Activated naive CD4-positive, alpha-beta T cell (primary cell): ENCODE measurements around the gene LIMCH1.
"Not testable (repeated sequence)": the region's sequence is repeated elsewhere in the genome, so short reads cannot be mapped to it uniquely, and the experiment has no call there.

Experiments
- DNase-seq, 4 experiments: peaks; one replicate each; lab custom pipeline; 2025; lab: John Stamatoyannopoulos, UW

The LIMCH1 gene

DNA sequence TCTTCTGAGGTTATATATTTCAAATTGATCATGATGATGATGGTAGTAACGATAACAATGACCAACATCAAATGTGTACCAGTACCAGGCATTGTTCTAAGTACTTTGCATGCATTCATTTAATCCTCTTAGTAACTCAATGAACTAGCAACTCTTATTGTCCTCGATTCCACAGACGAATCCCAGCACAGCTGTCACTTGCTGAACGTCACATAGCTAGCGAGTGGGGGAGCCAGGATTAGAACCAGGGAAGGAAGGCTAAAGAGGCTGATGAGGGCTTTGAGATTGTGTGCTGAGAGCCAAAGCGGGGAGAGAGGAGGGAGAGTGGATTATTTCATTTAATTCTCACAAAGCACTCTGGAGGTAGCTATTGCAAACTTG lies 106.9 kb downstream of the LIMCH1 start:
- DNase-seq, result no peak

- DNase-seq, result no peak
Observed at GRCh38 chr4:41645728-41646390, 107.9 kb downstream of the LIMCH1 start.

DNA sequence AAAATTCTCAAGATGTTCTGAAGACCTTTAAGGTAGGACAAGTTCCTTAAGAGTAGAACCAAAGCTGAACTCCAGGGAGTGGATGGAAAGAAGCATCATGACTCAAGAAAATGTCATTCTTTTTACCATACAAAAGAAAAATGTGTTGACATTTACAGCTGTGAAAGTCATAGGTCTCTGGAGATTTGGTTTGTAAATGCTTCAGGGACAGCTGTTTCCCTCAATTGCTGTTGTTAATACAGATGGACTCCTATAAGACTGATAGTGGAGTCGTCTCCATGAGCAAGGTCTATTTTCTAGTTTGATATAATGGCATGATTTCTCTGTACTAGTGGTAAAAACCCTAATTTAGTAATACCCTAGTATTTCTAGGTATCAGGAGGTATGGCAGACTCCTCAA lies 108.9 kb downstream of the LIMCH1 start:
- DNase-seq, result no peak

GRCh38 chr4:41647383-41647782 lies 109.4 kb downstream of the LIMCH1 start:
- no peak for DNase-seq

DNA sequence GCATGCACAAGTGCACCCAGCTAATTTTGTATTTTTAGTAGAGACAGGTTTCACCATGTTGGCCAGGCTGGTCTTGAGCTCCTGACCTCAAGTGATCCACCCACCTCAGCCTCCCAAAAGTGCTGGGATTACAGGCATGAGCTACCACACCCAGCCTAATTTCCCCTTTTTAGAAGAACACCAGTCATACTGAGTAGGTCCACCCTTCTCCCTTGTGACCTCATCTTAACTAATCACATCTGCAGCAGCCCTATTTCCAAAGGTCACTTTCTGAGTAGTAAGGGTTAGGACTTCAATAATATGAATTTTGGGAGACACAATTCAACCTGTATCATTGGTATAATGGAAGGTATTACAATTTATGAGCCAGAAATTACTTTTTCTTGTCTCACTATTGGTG lies 113.2 kb downstream of the LIMCH1 start:
- DNase-seq, result not testable (repeated sequence)

GRCh38 chr4:41652971-41653370 lies 115.0 kb downstream of the LIMCH1 start:
- no peak for DNase-seq

- DNase-seq, result no peak
Observed at GRCh38 chr4:41653523-41653922, 115.6 kb downstream of the LIMCH1 start.

- DNase-seq, result no peak
Observed at GRCh38 chr4:41655177-41655576, 117.2 kb downstream of the LIMCH1 start.

- DNase-seq, result no peak
Observed at GRCh38 chr4:41656106-41656505, 118.1 kb downstream of the LIMCH1 start.

DNA sequence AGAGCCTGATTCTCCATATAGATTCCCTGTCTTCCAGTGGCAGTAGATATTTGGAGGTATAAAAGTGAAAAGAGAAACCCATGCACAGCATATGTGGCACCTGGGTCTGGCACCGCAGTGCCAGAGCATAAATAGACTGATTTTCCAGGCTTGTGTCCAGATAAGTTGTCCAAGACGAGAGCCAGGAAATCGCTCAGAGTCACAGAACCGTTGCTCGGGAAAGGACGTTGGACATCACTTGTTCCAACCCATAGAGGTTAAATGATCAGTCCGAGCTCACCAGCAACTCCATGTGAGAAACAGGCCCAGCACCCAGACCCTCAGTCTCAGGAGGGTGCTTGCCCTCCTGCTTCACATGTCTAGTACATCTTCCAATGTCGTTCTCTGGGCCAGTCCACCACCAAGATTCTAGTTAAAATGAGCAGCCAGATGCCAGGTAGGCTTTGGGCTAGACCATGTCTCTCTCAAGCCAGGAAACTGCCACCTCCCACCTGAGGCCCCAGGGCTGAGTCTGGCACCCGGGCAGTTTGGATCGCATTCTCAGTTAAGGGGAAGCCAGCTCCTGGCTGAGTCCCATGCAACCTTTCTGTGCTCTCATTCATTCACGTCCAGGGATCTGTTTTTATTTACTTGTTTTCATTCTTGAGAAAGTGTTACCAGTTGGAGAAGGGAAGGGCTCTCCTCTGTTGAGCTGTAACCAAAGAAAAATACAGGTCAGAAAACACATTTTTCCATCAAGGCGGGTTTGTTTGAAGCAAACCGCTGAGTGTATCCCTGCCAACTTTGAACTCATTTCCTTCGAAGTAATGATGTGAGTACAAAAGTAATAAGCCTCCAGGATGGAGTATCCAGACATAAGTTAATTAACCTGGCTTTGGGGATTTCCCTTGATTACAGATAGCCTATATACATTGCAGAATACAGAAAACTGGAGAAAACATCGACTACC lies 118.9 kb downstream of the LIMCH1 start:
- DNase-seq, result no peak

GRCh38 chr4:41657561-41657960 lies 119.6 kb downstream of the LIMCH1 start:
- no peak for DNase-seq

GRCh38 chr4:41658163-41658562 lies 120.2 kb downstream of the LIMCH1 start:
- no peak for DNase-seq

DNA sequence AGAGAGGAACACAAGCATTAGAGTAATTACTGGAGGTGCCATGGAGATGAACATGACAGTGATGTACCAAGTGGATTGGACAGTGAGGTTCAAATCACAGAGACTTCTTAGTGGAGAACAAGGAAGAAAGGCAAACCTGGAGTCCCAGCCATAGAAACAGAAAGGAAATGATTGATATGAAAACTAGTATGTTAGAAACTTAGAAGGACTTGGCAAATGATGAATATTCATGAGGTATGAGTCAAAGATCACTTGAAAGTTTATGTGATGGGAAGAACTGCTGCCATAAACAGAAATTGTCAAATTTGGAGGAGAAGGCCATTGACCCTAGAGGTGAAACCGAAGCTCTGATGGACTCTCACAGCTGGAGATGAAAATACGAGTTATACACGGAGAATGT lies 122.4 kb downstream of the LIMCH1 start:
- DNase-seq, result no peak

DNA sequence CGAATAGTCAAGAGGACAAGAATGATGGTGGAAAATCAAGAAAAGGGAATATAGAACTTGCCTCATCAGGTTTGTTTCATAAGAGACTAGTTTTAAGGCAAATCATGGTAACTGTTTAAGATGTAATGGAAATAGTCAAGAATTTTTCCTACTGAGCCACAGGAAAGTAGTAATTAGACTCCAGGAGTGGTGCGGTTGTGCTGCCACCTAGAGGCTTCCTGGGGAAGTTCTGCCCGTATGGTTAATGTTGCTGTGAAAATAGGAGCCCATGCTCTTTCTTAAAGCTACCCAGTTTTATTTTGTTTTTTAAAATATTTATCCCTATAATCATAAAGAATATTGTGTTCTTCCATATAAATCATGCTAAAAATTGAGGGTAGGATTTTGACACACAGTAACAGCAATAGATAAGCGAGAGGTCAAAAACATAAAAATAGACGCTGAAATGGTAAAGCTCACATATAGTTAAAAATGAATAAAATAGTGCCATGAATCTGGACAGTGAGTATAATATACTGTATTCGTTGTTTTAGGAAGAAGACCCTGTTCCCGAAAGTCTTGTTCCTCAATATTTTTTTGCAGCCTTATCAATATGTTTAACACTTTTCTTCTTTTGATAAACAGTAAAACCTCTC lies 123.6 kb downstream of the LIMCH1 start:
- no peak for DNase-seq

DNA sequence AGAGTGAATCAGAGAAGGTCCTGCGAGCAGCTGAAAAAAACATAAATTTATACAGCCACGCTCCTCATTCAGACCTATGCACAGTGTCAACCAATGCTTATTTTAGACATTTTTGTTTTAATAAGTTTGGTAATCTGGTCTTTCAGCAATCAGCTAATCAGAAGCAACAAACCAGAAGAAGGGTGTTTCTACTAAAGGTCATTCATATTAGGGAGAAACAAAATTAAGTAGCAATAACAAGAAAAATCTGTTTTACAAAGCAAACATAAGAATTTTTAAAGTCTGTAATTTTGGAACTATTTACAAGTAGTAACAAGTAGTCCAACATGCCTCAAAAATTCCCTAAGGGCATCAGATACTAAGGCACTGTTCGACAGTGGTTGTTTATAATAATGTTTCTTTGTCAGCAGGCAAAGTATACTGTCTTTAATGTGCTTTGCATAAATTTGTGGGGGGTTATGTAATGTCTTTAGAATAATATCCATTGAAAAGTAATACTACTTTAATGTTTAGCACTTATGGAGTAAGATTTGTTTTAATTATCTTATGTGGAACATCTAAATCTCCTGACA lies 127.8 kb downstream of the LIMCH1 start:
- no peak for DNase-seq

GRCh38 chr4:41668024-41668423 lies 130.1 kb downstream of the LIMCH1 start:
- no peak for DNase-seq

DNA sequence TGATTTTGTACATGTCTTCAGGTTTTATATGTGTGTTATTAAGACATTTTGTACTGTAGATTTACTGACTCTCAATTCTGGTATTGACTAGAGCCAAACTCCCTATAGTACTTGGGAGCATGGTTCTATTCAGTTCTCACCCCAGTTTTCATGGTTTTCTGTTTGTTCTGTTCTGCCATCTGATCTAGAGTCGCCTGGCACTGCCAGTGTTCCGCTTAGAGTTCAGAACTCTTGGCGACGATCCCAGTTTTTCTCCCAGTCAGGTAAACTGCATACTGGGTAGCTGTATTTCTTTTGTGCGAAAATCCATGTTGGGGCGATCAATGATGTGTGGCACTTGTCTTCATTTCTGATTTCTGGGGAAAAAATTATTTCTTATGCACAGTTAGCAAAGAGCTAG lies 132.6 kb downstream of the LIMCH1 start:
- no peak for DNase-seq

DNA sequence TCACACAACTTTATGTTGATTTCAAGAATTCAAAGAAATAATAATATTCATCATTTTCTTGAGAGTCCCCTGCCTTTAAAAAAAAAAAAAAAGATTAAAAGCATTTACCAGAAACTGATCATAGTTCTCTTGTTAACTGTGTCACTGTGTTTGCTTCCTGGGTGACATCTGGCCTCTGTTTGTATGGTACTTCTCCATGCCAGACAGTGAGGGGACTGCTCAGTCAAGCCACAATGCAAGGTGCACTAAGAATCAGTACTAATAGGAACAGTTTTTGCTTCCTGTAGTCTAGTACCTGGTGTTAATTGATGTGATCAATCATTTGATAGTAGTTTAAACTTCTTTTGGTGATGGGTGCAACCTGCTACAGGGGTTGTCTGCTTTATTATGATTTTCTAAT lies 133.0 kb downstream of the LIMCH1 start:
- no peak for DNase-seq

- no peak for DNase-seq
Observed at GRCh38 chr4:41678086-41678816, 140.3 kb downstream of the LIMCH1 start.

GRCh38 chr4:41678951-41679350 lies 141.0 kb downstream of the LIMCH1 start:
- DNase-seq, result no peak

- DNase-seq, result no peak
Observed at GRCh38 chr4:41679991-41680390, 142.0 kb downstream of the LIMCH1 start.

DNA sequence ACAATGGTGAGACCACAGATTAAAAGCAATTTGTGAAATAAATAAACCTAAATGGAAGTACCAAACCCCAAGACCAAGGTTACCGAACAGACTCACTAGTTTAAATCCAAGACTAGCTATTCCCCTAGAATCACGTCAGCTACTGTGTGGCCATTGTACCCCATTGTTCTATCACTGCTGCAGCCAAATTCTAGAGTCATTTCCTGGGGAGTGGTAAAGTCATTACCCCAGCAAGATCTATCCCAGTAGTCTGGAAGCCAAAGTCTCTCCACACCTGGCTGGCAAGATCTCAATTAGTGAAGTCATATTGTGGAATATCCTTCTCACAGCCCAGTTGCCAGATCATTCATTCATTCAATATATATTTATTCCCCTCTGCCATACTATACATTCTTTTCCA lies 143.1 kb downstream of the LIMCH1 start:
- no peak for DNase-seq
